MM.1S (cell line): ENCODE results near the gene SRA1.

Experiments used
- EZH2 ChIP-seq: fragments of 300-600 bp; sonication (generic); optimal IDR thresholded peaks from 2 replicates; pipeline ENCODE3; 2017; ENCODE audit warnings: low read depth, mild to moderate bottlenecking, antibody characterized with exemption, low read length, mixed read lengths
- EZH2phosphoT487 ChIP-seq: fragments of 300-600 bp; sonication (generic); IDR thresholded peaks from 2 replicates; pipeline ENCODE4 v1.6.1; 2018; ENCODE audit warnings: antibody characterized with exemption, low read length
- TF ChIP-seq, protein P1 (sequence below): fragments of 300-600 bp; sonication (generic); IDR thresholded peaks from 2 replicates; pipeline ENCODE4 v1.5.1; 2016; ENCODE audit warnings: antibody characterized with exemption, low read length, mixed read lengths

DNA sequence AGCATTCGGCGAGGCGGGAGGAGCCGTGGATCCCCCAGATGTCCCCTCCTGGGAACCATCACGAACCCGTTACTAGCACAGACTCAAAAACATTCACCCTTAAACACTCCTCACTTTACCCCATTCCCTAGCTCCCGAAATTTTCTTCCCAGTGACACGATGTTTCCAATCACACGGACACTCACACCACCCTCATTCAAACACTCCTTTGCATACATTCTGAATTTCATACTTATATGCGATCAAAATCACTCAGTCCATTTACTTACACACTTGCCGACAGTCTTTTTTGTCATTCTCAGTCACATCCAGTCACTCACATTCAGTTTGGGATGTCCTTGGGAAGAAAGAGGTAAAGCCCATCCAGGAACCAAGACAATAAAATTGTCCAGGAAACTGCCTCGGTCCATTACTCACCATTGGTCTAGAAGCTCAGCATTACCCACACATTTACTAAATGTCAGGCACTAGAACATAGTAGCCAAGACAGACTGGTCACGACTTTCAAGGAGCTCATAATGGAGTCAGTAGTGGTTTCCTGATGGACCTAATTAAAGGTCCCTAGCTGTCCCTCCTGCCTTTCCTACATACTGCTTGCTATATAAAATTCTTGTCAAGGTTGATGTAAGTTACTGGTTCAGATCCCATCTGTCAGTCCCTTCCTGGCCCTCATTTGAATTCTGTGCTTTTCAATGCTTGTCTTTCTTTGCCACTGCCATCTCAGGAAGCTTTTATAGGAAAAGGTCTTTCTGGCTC lies 7.9 kb upstream of the SRA1 start:
- TF ChIP-seq, protein P1, sequence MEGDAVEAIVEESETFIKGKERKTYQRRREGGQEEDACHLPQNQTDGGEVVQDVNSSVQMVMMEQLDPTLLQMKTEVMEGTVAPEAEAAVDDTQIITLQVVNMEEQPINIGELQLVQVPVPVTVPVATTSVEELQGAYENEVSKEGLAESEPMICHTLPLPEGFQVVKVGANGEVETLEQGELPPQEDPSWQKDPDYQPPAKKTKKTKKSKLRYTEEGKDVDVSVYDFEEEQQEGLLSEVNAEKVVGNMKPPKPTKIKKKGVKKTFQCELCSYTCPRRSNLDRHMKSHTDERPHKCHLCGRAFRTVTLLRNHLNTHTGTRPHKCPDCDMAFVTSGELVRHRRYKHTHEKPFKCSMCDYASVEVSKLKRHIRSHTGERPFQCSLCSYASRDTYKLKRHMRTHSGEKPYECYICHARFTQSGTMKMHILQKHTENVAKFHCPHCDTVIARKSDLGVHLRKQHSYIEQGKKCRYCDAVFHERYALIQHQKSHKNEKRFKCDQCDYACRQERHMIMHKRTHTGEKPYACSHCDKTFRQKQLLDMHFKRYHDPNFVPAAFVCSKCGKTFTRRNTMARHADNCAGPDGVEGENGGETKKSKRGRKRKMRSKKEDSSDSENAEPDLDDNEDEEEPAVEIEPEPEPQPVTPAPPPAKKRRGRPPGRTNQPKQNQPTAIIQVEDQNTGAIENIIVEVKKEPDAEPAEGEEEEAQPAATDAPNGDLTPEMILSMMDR, result no peak
- TF ChIP-seq EZH2phosphoT487, result no peak
- TF ChIP-seq EZH2, result no peak
